HG02759 (cell line): ENCODE results near the gene BEGAIN.

Experiments used
- ATAC-seq: cut with Tn5 transposase; IDR thresholded peaks from one replicate; pipeline ENCODE4 v1.9.1; 2021; ENCODE audit warnings: mild to moderate bottlenecking, moderate library complexity; ENCODE audit not compliant: unreplicated experiment

The BEGAIN gene

DNA sequence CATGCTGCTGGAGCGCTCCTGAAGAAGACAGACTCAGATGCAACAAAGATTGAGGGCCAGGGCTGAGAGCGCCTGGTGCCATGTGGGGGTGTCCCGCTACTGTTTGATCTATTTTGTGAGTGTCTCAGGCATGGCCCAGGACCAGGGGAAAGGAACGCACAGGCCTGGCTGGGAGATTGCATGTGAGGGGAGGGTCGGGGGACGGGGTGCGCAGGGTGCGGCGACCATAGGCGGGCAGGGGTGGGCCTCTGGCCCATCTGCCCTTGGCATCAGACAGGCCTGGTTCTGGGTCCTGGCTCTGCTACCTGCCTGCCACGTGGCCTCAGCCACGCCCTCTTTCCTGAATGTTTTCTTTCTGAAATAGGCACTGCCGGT lies 47.5 kb downstream of the BEGAIN start:
- ATAC-seq: no peak

DNA sequence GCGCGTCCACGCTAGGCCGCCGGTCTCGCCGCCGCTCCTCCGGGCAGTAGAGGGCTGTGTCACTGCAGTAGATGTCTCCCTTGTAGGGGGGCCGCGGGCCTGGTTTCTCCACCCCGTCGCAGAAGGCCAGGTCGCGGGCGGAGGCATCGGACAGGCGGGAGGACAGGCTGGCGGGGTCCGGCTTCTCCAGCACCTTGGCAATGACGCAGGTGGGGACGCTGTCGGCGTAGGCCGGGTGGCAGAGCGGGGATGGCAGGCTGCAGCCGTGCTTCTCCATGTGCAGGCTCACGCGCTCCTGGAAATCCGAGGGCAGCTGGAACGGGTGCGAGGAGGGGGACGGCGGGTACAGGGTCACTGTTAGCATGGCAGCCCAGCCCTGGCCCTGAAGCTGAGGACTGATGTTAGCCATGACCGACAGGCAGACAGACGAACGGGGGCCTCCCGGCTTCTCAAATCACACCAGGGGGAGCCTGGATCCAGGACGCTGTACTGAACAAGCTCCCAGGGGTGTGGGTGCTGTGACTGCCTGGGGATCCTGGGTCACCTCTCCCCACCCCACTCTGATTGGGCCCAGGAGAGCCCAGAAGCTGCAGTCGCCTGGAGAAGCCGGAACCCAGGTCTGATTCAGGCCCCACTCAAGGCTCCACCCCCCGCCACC lies 48.1 kb downstream of the BEGAIN start:
- ATAC-seq: no peak

DNA sequence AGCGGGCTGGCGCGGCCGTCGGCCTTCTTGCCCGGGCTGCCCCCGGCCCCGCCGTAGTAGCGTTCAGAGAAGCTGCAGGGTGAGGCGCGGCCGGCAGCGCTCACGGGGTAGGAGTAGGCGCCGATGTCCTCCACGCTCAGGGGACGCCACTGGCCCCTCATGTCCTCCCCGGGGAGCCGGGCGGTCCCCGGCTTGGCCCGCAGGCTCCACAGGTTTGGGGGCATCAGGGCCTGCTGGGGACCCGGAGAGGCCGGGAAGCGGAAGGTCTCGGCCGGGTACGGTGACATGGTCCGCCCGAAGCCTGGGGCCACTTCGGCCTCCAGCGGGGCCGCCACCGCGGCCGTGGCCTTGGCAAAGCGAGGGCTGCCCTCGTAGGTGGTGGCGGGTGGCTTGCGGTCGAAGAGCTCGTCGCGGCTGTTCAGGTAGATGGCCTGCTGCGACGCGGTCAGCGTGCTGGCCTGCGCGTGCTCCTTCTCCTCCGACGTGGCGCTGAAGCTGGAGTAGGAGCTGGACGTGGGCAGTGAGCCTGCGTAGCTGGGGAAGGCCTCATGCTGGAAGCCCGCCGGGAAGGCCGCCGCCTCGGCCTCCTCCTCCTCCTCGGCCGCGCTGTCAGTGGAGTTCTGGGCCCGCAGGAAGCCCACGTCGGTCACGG lies 48.7 kb downstream of the BEGAIN start:
- ATAC-seq: no peak

DNA sequence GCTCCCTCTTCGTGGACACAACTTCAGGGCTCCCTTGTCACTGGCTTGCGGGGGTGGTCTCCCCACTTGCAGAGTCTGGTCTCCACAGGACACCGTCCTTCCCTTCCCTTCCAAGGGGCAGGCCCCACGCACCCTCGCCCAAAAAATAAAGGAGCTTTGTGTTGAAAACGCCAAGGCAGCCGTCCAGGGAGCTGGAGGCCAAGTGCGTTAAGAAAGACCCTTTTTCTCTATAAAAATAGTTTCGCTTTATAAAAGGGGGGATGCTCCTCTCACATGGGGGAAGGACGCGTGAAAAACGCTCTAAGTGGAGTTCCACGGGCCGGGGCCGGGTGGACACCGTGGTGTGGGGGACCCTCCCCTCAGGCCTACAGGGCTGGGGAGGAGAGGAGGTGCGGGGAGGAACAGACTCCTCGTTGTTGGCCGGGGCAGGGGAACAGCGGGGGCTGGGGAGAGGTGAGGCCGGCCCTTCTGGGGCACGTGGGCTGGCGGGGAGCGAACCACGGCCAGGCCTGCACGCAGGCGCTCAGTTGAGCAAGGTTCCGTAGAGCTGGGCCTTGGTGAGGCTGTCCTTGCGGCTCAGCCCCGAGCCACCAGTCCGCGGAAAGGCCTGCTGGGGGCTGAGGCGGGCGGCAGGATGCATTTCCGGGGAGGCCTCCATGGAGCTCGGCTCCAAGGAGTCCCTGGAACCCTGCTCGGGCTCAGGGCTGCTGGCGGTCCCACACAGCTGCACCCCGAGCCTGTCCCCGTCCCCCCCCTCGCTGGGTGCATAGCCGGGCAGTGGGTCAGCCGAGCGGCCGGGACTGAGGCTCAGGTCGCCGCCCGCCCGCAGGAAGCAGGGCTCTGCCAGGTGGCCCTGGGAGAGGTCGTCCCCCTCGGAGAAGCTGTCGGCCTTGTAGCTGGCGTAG lies 49.5 kb downstream of the BEGAIN start:
- no peak for ATAC-seq

DNA sequence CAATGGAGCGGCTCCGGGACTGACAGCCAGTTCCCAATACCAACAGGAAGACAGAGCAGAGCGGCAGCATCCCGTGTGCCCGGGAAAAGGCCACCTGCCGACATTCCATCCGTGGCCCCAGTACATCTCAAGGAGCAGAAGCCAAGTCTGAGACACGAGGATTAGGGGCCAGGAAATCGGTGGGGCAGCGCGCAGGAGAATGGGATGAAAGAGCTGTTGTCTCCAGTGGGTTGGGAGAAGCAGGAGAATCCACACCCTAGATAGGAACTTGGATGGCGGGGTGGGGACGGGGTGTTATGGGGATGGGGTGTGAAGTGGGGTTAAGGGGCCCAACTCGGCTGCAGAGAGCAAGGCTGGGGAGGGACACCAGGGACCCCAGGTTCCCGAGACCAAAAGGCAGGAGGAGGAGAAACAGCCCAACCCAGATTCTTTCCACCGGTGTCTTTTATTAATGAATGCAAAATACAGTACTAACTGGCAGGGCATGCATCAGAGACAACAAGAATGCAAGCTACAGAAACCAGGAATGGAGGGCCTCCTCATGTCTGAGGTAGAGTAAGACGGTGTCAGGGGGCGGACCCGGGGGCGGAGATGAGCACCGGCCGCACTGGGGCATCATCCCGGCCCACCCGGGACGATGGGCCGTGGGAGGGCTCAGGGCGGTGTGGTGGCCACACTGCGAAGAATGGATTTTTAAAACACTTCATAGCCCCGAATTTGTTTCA lies 50.3 kb downstream of the BEGAIN start:
- no peak for ATAC-seq

DNA sequence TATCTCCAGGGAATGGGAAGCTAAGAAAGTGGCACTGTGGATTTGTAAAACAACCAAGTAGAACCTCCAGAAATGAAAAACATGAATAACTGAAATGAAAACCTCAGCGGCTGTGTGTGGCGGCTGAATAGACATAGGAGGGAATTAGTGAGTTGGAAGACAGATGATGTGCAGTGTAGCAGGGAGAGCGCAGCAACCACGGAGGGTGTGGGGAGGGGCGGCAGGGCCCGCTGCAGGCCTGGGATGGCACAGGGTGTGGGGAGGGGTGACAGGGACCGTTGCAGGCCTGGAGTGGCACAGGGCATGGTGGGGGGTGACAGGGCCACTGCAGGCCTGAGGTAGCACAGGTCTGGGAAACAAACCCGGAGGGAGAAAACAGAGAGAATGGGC lies 51.1 kb downstream of the BEGAIN start:
- ATAC-seq: no peak

DNA sequence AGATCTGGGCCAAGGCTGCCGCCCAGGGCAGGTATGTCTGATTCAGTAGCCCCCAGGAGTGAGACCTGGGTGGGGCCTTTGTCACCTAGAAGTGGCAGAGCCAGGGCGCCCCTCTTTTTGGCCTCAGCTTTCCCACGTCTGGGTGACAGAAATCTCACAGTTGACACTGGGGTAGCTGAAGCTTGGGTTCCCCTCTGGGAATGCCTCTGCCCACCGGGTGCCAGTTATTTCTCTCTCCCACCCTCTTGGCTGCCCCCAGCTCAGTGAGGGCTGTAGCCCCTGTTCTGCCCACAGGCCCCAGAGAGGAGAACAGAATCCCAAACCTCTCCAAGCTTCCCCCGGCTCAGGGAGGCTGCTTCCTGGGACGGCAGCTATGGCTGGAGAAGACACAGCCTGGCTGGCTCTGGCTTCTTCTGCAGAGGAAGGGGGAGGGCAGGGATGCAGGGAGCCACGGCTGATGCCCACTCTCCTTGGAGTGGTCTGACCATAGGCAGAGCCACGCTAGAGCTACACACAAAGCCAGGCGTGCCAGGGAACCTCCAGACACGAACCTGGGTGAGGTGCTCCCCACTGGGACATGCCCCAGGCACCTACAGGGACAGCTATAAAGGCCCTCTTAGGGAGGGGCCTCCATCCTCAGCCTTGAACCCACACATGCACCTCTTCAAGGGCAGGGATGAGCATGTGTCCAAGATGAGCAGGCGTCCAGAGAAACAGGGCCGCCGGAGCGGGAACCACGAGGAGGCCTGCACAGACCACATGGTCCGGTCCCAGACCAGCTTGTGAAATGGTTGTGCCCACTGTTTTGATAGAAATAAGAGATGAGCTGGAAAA lies 51.7 kb downstream of the BEGAIN start:
- no peak for ATAC-seq

DNA sequence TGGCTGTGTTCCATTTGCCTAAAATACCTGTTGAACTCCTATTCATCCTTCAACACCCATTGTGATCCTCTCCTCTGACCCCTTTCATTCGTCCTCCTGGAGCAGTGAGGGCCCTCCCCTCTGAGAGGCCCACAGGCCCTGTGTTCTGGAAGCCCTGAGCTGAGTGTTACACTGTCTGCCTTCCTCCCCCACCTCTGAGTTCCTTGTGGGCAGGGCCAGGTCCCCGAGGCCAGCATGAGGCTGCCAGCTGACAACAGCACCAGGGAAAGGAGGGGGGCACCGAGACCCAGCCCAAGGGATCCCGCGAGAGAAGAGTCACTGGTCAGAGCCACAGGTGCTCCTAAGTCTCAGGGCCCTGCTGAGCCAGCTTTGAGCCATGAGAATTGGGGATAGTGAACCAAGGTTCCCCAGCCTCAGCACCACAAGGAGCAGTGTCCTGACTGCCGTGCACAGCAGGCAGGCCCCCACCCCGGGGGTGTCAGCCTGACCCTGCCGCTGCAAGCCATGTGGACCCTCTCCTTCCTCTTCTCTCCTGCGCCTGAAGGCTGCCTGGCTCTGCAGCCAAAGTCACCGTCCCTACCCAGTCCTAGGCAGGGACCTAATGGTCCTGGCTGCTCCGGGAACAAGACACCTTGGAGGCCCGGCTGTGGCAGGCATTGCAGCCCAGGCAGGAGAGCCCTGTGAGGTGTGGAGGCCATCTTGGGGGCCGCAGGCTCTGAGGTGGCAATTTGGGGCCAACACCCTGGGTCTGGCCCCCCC lies 52.5 kb downstream of the BEGAIN start:
- ATAC-seq: no peak

DNA sequence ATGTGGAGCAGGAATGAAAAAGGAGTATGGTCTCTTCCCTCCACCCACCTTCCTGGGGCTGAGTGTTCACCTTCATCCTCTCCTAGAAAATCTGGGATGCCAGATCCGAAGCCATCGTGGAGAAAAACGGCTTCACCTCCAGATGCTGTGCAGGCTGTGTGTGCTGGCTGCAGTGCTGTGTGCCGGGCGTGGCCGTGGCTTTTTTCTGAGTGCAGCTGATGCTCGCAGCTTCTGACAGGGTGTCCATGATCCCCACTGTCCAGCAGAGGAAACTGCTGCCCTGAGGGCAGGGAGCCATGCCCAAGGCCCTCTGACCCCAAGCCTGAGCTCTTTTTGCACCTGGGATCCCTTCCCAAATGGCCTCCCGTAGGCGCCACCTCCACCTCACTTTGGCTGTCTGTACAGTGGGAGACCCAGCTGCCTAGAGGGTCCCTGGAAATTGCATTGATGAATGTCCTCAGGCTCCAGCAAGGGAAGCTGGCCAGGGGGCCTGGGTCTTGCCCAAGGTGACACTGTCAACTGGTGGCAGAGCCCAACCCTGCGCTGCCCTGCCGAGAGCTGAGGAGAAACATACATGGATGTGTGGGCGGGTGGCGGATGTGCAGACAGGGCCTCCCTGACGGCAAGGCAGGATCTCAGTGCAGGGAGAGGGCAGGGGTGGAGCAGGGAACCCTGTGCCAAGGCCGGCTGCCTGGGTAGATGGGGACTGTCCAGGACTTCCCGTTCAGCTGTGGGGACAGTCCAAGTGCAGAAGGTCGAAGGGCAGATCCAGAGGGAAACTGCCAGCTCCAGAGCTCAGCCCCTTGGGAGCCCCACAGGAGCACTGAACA lies 53.3 kb downstream of the BEGAIN start:
- no peak for ATAC-seq

DNA sequence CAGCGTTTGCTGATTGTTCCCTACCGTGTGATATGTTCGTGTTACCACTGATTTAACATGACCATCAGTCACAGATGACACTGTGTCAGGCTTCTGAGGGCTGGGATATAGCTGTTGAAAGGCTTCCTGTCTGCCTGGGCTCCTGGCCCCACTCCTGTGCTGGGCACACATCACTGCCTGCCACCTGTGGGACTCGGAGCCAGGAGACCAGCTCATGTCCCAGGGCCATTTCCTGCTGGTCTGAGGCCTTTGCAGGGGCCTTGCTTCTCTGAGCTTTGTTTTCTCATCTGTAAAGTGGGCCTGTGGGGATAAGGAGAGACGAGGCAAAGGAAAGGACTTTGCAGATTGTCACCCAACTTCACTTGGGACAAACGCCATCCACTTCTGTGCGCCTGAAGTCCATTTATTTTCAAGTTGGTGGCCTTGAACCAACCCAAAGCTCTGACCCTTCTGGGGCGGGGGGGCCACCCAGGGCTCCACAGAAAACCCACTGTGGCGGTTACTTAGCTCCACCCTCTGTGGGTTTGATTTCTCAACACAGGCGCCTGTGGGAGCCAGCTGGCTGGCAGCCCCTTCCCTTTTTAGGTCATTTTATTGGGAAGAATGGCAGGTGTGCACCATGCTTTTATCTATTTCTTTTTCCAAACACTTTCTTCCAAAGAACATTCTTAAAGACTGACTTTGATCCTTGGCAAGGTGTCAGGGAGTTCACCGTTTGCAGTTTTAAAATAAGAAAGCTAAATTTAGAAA lies 54.1 kb downstream of the BEGAIN start:
- no peak for ATAC-seq

DNA sequence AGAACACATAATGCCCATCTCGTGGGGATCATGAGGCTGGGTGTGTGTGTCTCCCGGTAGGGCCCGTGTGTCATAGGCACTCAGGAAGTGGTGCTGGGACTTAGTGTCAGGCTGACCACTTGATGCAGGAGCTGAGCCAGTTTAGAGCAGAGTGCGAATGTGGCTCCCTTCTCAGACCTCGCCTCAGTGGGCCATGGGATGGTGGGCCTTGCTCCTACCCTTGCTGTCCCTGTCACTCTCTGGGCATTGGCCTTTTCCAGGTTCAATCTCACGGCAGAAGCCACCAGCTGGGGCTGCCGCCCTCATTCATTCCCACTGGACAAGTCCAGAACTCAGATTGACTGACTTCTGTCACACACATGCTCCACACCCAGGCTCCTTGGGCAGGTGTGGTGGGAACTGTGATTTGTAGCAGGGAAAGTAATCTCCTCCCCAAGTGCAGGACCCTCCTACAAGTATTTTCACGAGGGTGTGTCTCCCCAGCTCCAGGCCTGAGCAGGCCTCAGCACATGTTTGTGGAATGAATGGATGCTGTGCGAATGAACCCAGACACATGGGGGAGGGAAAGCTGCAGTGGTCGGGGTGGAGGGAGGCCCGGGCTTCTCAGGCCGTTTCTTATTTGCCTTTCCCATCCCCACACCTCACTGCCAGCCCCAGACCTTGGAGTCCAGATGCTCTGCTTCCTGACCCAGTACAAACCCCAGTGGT lies 54.9 kb downstream of the BEGAIN start:
- no peak for ATAC-seq

DNA sequence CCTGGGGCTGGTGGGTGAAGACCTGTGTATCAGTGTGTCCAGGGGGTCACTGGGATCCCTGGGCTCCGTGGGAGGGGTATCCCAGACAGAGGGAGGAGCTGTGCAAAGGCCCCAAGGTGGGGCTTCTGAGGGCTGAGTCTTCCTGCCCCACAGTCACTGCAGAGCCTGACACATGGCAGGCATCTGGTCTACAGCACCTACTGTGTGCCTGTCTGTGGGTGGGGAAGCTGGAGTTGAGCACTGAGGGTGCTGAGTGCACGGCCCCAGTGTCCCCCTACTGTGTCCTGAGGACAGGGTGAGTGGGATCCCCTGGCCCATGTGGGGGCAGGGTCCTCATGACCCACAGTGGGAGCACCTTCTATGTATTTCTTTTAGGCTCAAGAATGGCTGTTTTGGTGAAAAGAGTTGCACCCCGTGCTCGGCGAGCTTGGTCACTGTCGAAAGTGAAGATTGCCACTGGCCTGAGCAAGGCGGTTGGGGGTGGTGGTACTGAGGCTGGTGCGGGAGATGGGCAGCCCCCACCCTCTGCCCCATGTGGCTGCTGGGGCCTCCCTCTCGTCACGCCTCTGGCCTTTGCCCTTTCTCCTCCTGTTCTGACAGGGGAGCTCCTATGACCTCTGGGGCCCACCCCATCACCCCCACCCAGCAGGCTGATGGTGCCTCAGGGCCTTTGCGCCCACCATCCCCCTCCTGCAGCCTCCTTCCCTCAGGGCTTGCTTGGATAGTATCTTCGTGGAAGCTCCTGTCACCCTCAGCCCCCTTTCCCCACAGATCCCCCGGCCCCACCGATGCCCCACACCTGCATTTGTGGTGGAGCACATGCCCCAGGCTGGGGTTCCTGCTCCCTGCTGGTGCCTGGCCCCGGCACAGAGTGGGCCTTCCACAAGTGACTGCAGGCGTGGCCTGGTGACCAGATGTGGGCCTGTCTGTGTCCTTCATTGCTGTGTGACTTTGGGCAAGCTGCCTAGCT lies 55.8 kb downstream of the BEGAIN start:
- ATAC-seq: no peak

DNA sequence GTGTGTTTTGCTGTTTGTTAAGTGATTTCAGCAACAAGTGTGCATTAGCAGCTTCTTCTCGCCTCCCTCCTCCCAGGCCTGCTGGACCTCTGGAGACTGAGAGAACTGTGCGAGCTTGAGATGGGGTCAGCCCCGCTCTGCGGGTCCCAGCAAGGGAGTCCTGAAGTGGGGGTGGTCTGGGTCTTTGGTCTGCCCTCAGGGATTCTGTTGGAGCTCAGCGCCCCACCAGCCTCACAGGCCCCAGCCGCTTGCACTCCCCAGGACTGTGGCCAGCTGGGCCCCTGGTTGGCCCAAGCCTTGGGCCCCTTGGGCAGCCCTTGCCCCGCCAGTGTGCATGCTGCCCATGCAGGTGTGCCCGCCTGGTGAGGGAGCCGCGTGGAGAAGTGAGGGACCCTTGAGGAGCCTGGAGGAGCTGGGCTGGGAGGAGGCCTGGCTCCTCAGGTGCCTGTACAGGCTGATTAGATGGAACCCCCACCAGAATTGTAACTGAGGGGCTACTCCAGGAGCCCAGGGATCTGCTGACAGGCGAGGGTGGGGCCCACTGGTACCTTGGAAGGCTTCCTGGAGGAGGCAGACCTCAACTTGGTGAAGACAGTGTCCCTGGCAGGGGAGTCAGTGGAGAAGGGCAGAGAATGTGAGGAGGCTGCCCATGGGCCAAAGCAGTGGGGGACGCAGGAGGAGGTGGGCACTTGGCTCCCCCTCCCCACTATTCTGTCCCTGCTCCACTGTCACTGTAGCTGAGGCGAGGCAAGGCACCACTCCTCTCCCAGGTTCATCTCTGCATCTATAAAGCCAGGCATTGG lies 56.7 kb downstream of the BEGAIN start:
- no peak for ATAC-seq

DNA sequence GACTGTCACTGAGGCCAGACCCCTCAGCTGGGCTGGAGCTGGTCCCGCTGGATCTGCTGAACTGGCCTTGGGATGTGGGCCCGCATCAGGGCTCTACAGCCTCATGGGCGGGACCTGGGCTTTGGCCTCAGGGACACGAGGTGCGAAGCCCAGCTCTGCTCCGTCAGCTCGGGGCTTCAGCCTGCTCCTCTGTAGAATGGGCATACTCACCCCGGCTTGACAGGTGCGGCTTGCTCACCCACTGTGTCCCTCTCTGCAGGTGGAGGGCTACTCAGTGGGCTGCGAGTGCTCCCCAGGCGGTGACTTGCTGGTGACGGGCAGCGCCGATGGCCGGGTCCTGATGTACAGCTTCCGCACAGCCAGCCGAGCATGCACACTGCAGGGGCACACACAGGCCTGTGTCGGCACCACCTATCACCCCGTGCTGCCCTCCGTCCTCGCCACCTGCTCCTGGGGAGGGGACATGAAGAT lies 57.6 kb downstream of the BEGAIN start:
- ATAC-seq: no peak

DNA sequence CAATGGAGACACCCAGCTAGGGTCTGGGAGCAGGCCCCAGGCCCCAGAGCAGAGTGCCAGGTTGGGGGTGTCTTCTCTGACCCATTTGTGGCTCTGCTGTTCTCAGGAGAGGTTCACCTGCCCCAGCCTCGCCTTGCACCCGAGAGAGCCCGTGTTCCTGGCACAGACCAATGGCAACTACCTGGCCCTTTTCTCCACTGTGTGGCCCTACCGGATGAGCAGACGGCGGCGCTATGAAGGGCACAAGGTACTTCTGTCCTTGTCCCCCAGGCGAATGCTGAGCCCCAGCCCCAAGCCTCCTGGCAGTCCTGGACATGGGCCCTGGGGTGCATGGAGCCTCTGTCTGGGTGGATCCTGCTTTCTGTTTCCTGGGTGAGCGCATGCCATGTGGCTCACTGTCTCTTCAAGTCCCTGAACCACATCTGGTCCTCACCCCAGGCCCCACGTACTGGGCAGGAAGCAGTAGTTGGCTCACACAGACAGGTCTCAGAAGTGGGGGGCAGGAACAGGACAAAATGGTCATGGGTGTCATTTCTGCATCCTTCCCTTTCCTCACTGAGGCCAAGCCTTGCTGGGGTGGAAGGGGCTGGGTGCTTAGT lies 58.2 kb downstream of the BEGAIN start:
- no peak for ATAC-seq
